Stomach smooth muscle (tissue), 2 donors: Measurements from ENCODE around the gene CD9.
"Not testable (repeated sequence)": the region's sequence is repeated elsewhere in the genome, so short reads cannot be mapped to it uniquely, and the experiment has no call there.

ENCODE experiments used
- H3K27ac ChIP-seq: one replicate; pipeline ENCODE4 v1.7.0; 2013; ENCODE audit warnings: mild to moderate bottlenecking, low read length, inconsistent platforms
- H3K27me3 ChIP-seq, 2 donors: one replicate each; pipeline ENCODE4 v1.7.0; 2013; ENCODE audit warnings: low read length in 2 of 2; ENCODE audit not compliant: insufficient read depth in 2 of 2, control insufficient read depth in 1 of 2
- H3K36me3 ChIP-seq, 2 donors: one replicate each; pipeline ENCODE4 v1.7.0; 2013; ENCODE audit warnings: low read length in 2 of 2; ENCODE audit not compliant: control insufficient read depth in 2 of 2, insufficient read depth in 2 of 2
- H3K4me1 ChIP-seq: one replicate; pipeline ENCODE4 v1.7.0; 2013; ENCODE audit warnings: low read length; ENCODE audit not compliant: control insufficient read depth, insufficient read depth
- H3K4me3 ChIP-seq, 2 donors: one replicate each; pipeline ENCODE4 v1.7.0; 2013; ENCODE audit warnings: low read length in 2 of 2
- H3K9ac ChIP-seq, 2 donors: one replicate each; pipeline ENCODE4 v1.7.0; 2013; ENCODE audit warnings: low read length in 2 of 2, mild to moderate bottlenecking in 1 of 2
- H3K9me3 ChIP-seq, 2 donors: one replicate each; pipeline ENCODE4 v1.7.0; 2013; ENCODE audit warnings: low read length in 2 of 2; ENCODE audit not compliant: control insufficient read depth in 2 of 2
- donor health status: healthy.
- donor health status: Pancreatic carcinoma.

Gene CD9

GRCh38 chr12:6202304-6202703 lies 2.1 kb downstream of the CD9 start:
- Histone ChIP-seq H3K27ac (peak overlapping the region; percentile 97), H3K4me3 (peak overlapping the region; percentile 71 to 94), H3K36me3 (peaks cover 0 to 3% of the 10 kb centered on the region in 2 donors), H3K27me3 (no peaks in the 10 kb centered on the region), H3K4me1 (peaks cover 83% of the 10 kb centered on the region), H3K9me3 (no peaks in the 10 kb centered on the region), H3K9ac (peak overlapping the region; percentile 96 to 99)

GRCh38 chr12:6202846-6203245 lies 2.6 kb downstream of the CD9 start:
- Histone ChIP-seq H3K36me3 (peaks cover 0 to 3% of the 10 kb centered on the region in 2 donors), H3K27ac (peak overlapping the region; percentile 97), H3K4me3 (peak overlapping the region; percentile 71 to 94), H3K4me1 (peaks cover 87% of the 10 kb centered on the region), H3K27me3 (no peaks in the 10 kb centered on the region), H3K9me3 (no peaks in the 10 kb centered on the region), H3K9ac (peak overlapping the region; percentile 96 to 99)

GRCh38 chr12:6203601-6204000 lies 3.4 kb downstream of the CD9 start:
- Histone ChIP-seq H3K27me3 (no peaks in the 10 kb centered on the region), H3K9me3 (no peaks in the 10 kb centered on the region), H3K36me3 (peaks cover 0 to 3% of the 10 kb centered on the region in 2 donors), H3K9ac (peak overlapping the region; percentile 96 to 99), H3K4me3 (peak overlapping the region; percentile 71 to 94), H3K4me1 (peaks cover 87% of the 10 kb centered on the region), H3K27ac (peak overlapping the region; percentile 97)

GRCh38 chr12:6204533-6205143 lies 4.4 kb downstream of the CD9 start:
- H3K27me3 ChIP-seq, result no peaks in the 10 kb centered on the region
- peak overlapping the region; percentile 44 to 64 for H3K9ac ChIP-seq
- H3K4me3 ChIP-seq, result peak overlapping the region; percentile 34 to 64
- H3K4me1 ChIP-seq, result peaks cover 81% of the 10 kb centered on the region
- no peaks in the 10 kb centered on the region for H3K9me3 ChIP-seq
- H3K27ac ChIP-seq, result peak overlapping the region; percentile 97
- H3K36me3 ChIP-seq, result peaks cover 0 to 6% of the 10 kb centered on the region in 2 donors

- peak overlapping the region; percentile 97 for H3K27ac ChIP-seq
- no peaks in the 10 kb centered on the region for H3K27me3 ChIP-seq
- H3K4me1 ChIP-seq, result peaks cover 82% of the 10 kb centered on the region
- H3K36me3 ChIP-seq, result peaks cover 0 to 6% of the 10 kb centered on the region in 2 donors
- H3K9me3 ChIP-seq, result no peaks in the 10 kb centered on the region
- H3K9ac ChIP-seq, result peak overlapping the region; percentile 44 to 64
- H3K4me3 ChIP-seq, result peak overlapping the region; percentile 34 to 64
Measured at GRCh38 chr12:6205144-6205539, 4.9 kb downstream of the CD9 start.

GRCh38 chr12:6205761-6206160 lies 5.6 kb downstream of the CD9 start:
- peaks cover 89% of the 10 kb centered on the region for H3K4me1 ChIP-seq

GRCh38 chr12:6206327-6206726 lies 6.1 kb downstream of the CD9 start:
- Histone ChIP-seq H3K4me3 (no peak overlapping the region), H3K9ac (no peak overlapping the region), H3K9me3 (no peaks in the 10 kb centered on the region), H3K27me3 (no peaks in the 10 kb centered on the region), H3K27ac (peak overlapping the region; percentile 97), H3K4me1 (peaks cover 88% of the 10 kb centered on the region), H3K36me3 (peaks cover 0 to 6% of the 10 kb centered on the region in 2 donors)

More at GRCh38 chr12:6205761-6206160, 5.6 kb downstream of the CD9 start:
- H3K36me3 ChIP-seq, result peaks cover 0 to 6% of the 10 kb centered on the region in 2 donors
- H3K9me3 ChIP-seq, result no peaks in the 10 kb centered on the region
- no peaks in the 10 kb centered on the region for H3K27me3 ChIP-seq
- peak overlapping the region in 1 of 2 donors; percentile 64 for H3K4me3 ChIP-seq
- H3K27ac ChIP-seq, result peak overlapping the region; percentile 97
- peak overlapping the region; percentile 13 to 32 for H3K9ac ChIP-seq

- Histone ChIP-seq H3K4me1 (peaks cover 88% of the 10 kb centered on the region), H3K27me3 (no peaks in the 10 kb centered on the region), H3K36me3 (peaks cover 0 to 9% of the 10 kb centered on the region in 2 donors), H3K9me3 (no peaks in the 10 kb centered on the region), H3K9ac (peak overlapping the region; percentile 47 to 50), H3K4me3 (peak overlapping the region; percentile 34 to 49), H3K27ac (peak overlapping the region; percentile 97)
Measured at GRCh38 chr12:6207259-6207925, 7.2 kb downstream of the CD9 start.

- no peak overlapping the region for H3K9ac ChIP-seq
- H3K27ac ChIP-seq, result peak overlapping the region; percentile 97
- no peak overlapping the region for H3K4me3 ChIP-seq
- H3K9me3 ChIP-seq, result no peaks in the 10 kb centered on the region
- H3K36me3 ChIP-seq, result peaks cover 0 to 8% of the 10 kb centered on the region in 2 donors
- peaks cover 86% of the 10 kb centered on the region for H3K4me1 ChIP-seq
- H3K27me3 ChIP-seq, result no peaks in the 10 kb centered on the region
Measured at GRCh38 chr12:6208130-6208529, 7.9 kb downstream of the CD9 start.

GRCh38 chr12:6209428-6209827 lies 9.2 kb downstream of the CD9 start:
- peak overlapping the region; percentile 18 for H3K27ac ChIP-seq
- peaks cover 84% of the 10 kb centered on the region for H3K4me1 ChIP-seq

GRCh38 chr12:6211421-6211869 lies 11.2 kb downstream of the CD9 start:
- peak overlapping the region; percentile 10 to 44 for H3K4me3 ChIP-seq
- H3K9me3 ChIP-seq, result no peaks in the 10 kb centered on the region
- H3K4me1 ChIP-seq, result peaks cover 84% of the 10 kb centered on the region
- H3K9ac ChIP-seq, result peak overlapping the region; percentile 43 to 51
- no peaks in the 10 kb centered on the region for H3K27me3 ChIP-seq
- peak overlapping the region; percentile 98 for H3K27ac ChIP-seq
- H3K36me3 ChIP-seq, result peaks cover 0 to 6% of the 10 kb centered on the region in 2 donors

More at GRCh38 chr12:6209428-6209827, 9.2 kb downstream of the CD9 start:
- not testable (repeated sequence) for H3K9me3 ChIP-seq, H3K36me3 ChIP-seq, H3K9ac ChIP-seq, H3K27me3 ChIP-seq, H3K4me3 ChIP-seq
